ENCODE data around the gene KRAS.

The KRAS gene

DNA sequence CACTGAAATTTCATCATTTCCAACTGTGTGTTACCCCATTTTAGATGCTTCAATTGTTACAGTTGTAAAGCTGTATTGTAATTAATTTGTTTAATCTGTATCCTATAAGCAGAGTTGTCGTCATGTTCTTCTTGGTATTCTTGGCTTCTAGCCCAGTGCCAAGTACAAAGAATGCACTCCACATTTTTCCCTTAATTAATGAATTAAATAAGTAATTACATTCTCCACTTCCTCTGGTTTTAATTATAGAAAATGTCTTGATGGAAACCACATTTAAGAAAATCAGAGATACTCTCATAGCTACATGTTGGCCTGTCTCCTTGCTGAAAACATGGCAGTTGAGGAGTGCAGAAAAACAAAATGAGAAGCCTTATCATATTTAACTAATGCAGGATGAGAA lies 56.5 kb downstream of the KRAS start:
- DNase-seq = no peak

GRCh38 chr12:25190793-25191192 lies 59.9 kb downstream of the KRAS start:
- no peak for DNase-seq

DNA sequence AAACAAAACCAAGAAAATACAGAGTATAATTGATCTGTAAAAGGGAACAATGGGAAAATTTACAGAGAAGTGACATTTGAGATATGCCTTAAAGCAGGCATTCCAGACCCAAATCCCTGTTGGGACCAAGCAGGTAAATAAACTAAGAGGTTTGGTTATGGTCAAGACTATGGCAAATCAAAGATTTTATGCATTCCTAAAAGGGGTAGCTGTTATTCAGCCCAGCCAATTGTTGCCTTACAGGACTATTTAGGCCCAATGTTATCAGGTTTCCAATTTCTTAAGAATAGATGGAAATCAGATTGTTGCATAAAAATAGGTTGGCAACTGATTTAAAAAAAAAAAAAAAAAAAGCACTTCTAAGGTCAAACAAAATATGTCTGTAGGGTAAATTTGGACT lies 61.1 kb downstream of the KRAS start:
- no peak for DNase-seq

GRCh38 chr12:25187781-25188180 lies 62.9 kb downstream of the KRAS start:
- DNase-seq = no peak

DNA sequence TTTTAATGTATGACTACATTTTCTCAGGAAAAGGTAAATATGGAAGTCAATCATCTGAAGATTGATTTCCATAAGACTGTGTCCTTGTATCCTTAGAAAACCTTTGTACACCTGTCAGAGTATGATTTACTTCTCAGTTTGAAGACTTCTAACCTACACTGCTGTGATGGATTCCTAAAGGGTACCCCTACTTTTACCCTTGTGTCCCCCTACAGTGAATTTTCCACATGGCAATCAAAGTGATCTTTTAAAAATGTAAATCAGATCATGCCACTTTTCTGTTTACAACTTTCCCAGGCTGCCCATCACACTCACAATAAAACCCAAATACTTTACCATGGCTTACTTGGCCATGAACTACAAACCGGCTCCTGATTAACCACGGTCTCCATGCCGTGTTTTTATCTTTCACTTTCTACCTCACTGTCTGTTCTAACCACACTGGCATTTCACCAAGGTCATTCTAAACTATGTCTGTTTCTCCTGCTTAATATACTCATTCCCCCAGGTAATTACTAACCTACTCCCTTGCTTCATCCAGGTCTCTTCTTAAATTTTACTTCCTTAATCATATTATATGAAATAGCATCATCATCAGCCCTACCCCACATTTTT lies 63.8 kb downstream of the KRAS start:
- DNase-seq = no peak

DNA sequence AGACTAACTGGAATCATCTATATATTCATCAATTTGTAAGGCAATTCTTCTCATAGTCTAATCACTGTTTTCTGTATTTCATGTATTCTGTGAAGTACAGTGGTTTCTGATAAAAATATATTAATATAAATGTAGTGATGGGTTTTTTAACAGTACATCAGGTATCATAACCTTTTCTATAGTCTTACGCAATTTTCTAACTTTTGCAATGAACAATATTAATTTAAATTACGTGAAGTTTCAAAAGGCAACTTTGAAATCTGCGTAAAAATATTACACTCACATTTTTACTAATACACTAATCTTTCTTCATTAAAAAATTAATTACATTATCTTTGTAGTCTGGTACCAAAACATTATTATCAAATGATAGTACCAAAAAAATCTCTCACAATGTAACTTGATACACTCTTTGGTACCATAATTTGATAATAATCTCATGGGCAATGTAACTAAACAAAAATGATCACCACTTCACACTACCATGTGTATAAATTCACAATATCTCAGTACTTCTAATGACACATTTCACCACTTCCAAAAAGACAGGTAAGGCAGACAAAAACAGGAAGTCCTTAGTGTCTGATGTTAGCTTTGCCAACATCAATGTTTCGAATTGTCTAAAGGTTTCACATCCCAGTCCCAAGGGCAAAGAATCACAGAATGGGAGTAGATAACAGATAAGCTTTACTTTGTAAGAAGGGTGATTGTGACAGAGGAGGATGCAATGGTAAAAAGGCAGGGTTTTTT lies 64.5 kb downstream of the KRAS start:
- DNase-seq = no peak

DNA sequence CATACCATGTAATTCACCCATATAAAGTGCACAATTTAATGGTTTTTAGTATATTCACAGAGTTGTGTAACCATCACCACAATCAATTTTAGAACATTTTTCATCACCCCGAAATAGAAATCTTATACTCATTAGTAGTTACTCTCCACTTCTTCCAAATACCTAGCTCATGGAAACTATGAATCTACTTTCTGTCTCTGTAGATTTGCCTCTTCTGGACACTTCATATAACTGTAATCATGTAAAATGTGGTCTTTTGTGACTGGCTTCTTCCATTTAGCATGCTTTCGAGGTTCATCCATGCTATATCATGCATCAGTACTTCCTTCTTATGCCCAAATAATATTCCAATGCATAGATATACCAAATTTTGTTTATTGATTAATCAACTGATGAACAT lies 66.6 kb downstream of the KRAS start:
- DNase-seq = no peak

GRCh38 chr12:25182765-25183164 lies 68.0 kb downstream of the KRAS start:
- no peak for DNase-seq

DNA sequence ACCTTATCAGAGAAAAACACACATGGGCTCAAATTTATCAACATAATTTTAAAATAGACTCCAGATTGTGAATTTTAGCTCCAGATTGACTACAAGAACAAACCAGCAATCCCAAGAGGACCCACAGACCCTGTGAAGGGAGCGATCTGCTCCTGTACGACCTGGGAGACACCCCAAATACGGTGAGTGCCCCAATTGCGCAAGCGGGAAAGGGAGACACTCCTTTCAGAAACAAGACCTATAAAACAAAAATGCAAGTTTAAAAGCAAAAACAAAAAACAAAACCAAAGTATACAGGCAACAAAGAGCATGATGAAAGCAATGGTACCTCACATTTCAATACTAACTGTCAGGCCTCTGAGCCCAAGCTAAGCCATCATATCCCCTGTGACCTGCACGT lies 87.9 kb downstream of the KRAS start:
- no peak for DNase-seq

DNA sequence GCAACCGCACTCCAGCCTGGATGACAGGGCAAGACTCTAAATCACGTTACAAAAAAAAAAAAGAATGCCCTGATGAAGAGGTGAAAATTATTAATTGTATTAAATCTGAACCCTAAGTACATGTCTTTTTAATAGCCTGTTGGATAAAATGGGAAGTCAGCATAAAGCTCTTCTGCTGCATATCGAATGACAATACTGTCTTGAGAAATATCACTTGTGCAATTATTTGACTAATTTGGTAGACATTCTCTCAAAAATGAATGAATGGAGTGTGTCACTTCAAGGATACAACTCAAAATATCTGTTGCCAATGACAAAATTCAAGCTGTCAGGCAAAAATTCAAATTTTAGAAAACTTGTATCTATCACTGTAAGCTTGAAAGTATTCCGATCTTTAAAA lies 94.7 kb downstream of the KRAS start:
- no peak for DNase-seq

GRCh38 chr12:25155022-25155576 lies 95.6 kb downstream of the KRAS start:
- DNase-seq = peak; percentile 7
